ENCODE data around the gene TAF11L2. TPM values are rescaled to one million over a fixed set of nuclear protein-coding genes. Genes with fewer than 3 reads are reported as not detected.
"Not testable (repeated sequence)": the region's sequence is repeated elsewhere in the genome, so short reads cannot be mapped to it uniquely, and the experiment has no call there.

The TAF11L2 gene
- total RNA-seq, 6 experiments from 2014 or later = not detected

DNA sequence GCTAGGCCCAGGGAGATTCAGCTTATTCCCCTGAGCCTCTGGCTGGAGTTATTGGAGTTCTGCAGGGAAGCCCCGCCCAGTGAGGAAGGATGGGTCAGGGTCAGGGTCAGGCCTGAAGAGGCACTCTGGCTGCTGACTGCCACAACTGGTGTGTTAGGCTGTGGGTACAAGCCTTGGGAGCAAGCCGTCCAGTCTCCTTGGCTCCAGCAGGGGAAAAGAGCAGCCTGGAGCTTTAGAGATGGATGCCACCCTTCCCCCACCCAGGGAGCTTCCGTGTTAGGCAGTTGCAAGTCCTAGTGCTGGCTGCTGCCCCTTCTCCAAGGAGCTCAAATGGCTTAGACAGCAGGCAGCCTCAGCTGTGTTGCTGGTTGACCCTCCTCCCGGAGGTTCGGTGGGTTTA is 34.4 kb upstream of the TAF11L2 start:
- Histone ChIP-seq H3K27ac (no peak overlapping the region), H3K27me3 (no peaks in the 10 kb centered on the region), H3K9me3 (no peaks in the 10 kb centered on the region), H3K36me3 (no peaks in the 10 kb centered on the region), H3K4me1 (no peaks in the 10 kb centered on the region), H3K4me3 (no peak overlapping the region)
- TF ChIP-seq, protein P1, sequence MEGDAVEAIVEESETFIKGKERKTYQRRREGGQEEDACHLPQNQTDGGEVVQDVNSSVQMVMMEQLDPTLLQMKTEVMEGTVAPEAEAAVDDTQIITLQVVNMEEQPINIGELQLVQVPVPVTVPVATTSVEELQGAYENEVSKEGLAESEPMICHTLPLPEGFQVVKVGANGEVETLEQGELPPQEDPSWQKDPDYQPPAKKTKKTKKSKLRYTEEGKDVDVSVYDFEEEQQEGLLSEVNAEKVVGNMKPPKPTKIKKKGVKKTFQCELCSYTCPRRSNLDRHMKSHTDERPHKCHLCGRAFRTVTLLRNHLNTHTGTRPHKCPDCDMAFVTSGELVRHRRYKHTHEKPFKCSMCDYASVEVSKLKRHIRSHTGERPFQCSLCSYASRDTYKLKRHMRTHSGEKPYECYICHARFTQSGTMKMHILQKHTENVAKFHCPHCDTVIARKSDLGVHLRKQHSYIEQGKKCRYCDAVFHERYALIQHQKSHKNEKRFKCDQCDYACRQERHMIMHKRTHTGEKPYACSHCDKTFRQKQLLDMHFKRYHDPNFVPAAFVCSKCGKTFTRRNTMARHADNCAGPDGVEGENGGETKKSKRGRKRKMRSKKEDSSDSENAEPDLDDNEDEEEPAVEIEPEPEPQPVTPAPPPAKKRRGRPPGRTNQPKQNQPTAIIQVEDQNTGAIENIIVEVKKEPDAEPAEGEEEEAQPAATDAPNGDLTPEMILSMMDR (IDR thresholded peaks at IDR 0.05) = no peak
- TF ChIP-seq POLR2A (IDR thresholded peaks at IDR 0.05) = no peak
- intact Hi-C loops (cut with DNase I) = no loop called here
- ATAC-seq (no peak), DNase-seq (peak in 1 of 3 donors; percentile 49)
- WGBS (ENCODE audit: insufficient coverage, low coverage, low lambda C conversion rate, missing lambda C conversion rate) = no CpG with 5 or more reads among the region's 5 CpGs

DNA sequence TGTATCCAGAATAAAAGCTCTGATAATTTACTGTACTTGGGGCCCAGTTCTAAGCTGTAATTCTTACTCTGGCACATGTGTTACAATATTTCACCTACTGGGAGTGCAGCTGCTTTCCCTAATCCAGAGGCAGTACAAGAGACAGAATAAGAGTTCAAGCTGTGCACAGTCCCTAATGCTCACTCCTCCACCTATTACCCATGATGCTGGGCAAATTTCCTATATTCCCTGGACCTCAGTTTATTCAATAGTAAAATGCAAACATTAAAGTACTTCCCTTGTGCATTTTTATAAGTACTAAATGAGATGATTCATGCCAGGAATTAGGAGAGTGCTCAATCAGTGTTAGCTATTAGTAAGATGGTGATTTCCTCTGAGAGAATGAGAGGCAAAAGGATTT is 28.0 kb upstream of the TAF11L2 start:
- TF ChIP-seq, protein P1 (IDR thresholded peaks at IDR 0.05) = no peak
- no peak for TF ChIP-seq POLR2A (IDR thresholded peaks at IDR 0.05)
- Histone ChIP-seq H3K9me3 (no peaks in the 10 kb centered on the region), H3K36me3 (no peaks in the 10 kb centered on the region), H3K4me1 (no peaks in the 10 kb centered on the region), H3K27me3 (no peaks in the 10 kb centered on the region), H3K4me3 (no peak overlapping the region), H3K27ac (no peak overlapping the region)
- ATAC-seq (no peak), DNase-seq (no peak)
- intact Hi-C loops (cut with DNase I) = no loop called here

DNA sequence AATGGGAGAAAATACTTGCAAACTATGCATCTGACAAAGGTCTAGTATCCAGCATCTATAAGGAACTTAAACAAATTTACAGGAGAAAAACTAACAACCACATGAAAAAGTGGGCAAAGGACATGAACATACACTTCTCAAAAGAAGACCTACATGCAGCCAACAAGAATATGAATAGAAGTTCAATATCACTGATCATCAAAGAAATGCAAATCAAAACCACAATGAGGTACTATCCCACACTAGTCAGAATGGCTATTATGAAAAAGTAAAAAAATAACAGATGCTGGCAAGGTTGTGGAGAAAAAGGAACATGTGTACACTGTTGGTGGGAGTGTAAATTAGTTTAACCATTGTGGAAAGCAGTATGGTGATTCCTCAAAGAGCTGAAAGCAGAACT is 23.0 kb upstream of the TAF11L2 start:
- H3K4me1 ChIP-seq; H3K27me3 ChIP-seq; ATAC-seq; DNase-seq; H3K36me3 ChIP-seq; H3K27ac ChIP-seq; H3K9me3 ChIP-seq; intact Hi-C loops (cut with DNase I); H3K4me3 ChIP-seq: not testable (repeated sequence)

DNA sequence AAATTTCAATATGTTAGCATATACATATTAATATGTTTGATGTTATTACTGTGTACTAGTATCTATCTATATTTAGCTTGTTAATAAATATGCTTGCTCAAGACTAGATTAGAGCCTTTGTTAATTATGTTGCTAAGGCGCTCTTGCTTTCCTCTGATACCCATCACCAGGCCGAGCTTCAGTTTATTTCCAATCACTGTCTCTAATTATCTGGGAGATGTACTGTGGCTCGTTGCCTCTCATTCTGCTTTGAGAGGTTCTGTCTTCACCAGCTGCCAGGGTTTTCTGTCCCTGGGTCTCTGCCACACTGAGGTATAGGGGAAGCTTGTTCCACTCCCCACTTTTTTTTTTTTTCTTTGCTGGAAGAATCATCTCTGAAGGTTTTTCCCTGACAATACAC is 21.0 kb upstream of the TAF11L2 start:
- Histone ChIP-seq H3K4me1 (no peaks in the 10 kb centered on the region), H3K36me3 (no peaks in the 10 kb centered on the region), H3K9me3 (no peaks in the 10 kb centered on the region), H3K27ac (no peak overlapping the region), H3K4me3 (no peak overlapping the region), H3K27me3 (no peaks in the 10 kb centered on the region)
- 73% methylated on average over 3 of the region's 3 CpGs for WGBS (ENCODE audit: insufficient coverage, low coverage, low lambda C conversion rate, missing lambda C conversion rate)
- ATAC-seq (no peak), DNase-seq (no peak)
- TF ChIP-seq, protein P1 (IDR thresholded peaks at IDR 0.05) = no peak
- no peak for TF ChIP-seq POLR2A (IDR thresholded peaks at IDR 0.05)
- intact Hi-C loops (cut with DNase I) = no loop called here

DNA sequence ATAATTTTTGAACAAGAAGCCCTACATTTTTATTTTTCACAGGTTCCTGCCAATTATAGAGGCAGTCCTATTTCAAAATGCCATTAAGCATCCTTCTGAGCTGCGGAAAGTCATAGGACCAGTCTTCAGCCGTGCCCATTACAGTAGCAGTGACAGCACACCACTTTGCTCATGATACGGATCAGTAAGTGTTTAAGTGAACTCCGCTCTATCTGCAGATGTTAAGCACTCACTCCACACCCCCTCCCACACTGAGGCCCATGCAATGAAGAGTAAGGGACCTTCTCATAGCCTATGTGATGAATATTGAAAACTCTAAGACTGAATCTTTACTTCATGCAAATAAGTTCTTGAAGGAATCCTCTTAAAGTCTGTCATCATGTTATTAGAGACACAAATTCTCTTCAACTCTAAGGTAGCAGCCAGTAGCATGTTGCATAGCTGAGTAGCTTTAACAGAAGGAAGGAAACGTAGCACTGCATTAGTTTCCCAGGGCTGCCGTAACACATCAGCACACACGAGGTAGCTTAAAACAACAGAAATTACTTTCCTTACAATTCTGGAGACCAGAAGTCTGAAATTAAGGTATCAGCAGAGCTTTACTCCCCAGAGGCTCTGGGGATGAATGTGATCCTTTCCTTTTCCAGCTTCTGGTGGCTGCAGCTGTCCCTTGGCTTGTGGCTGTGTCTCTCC is 20.3 kb upstream of the TAF11L2 start:
- H3K27ac ChIP-seq = no peak overlapping the region
- no peak for ATAC-seq
- DNase-seq = no peak

More for the DNA sequence above, 20.3 kb upstream of the TAF11L2 start:
- no peak overlapping the region for H3K4me3 ChIP-seq
- no peaks in the 10 kb centered on the region for H3K9me3 ChIP-seq
- intact Hi-C loops (cut with DNase I) = no loop called here
- H3K4me1 ChIP-seq = no peaks in the 10 kb centered on the region
- no peaks in the 10 kb centered on the region for H3K36me3 ChIP-seq
- TF ChIP-seq POLR2A (IDR thresholded peaks at IDR 0.05) = no peak
- TF ChIP-seq, protein P1 (IDR thresholded peaks at IDR 0.05) = no peak
- H3K27me3 ChIP-seq = no peaks in the 10 kb centered on the region
- WGBS (ENCODE audit: insufficient coverage, low coverage, low lambda C conversion rate, missing lambda C conversion rate) = 57% methylated on average over 7 of the region's 7 CpGs

Data from right lobe of liver (tissue), 6 donors.